ENCODE results near the gene DNAH6. TPM values are rescaled to one million over a fixed set of nuclear protein-coding genes. Genes with fewer than 3 reads are reported as not detected.

The DNAH6 gene
- total and polyA plus RNA-seq, 2 of the 8 experiments (the other 6 are each of a cell fraction or from before 2014, with no cell fraction given), result 0.06 to 0.43 TPM

GRCh38 chr2:84708442-84708841 is 192.1 kb downstream of the DNAH6 start (continued):
- TF ChIP-seq, protein P1, sequence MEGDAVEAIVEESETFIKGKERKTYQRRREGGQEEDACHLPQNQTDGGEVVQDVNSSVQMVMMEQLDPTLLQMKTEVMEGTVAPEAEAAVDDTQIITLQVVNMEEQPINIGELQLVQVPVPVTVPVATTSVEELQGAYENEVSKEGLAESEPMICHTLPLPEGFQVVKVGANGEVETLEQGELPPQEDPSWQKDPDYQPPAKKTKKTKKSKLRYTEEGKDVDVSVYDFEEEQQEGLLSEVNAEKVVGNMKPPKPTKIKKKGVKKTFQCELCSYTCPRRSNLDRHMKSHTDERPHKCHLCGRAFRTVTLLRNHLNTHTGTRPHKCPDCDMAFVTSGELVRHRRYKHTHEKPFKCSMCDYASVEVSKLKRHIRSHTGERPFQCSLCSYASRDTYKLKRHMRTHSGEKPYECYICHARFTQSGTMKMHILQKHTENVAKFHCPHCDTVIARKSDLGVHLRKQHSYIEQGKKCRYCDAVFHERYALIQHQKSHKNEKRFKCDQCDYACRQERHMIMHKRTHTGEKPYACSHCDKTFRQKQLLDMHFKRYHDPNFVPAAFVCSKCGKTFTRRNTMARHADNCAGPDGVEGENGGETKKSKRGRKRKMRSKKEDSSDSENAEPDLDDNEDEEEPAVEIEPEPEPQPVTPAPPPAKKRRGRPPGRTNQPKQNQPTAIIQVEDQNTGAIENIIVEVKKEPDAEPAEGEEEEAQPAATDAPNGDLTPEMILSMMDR (IDR thresholded peaks at IDR 0.05; ENCODE audit: control extremely low read depth in 1 of 3, insufficient read depth in 1 of 3, low read depth in 1 of 3, low read length in 3 of 3), result no peak
- TF ChIP-seq MAX (IDR thresholded peaks at IDR 0.05), result no peak
